IMR-90 (cell line): ENCODE measurements around the gene SSH2. TPM values are rescaled to one million over a fixed set of nuclear protein-coding genes. Genes with fewer than 3 reads are reported as not detected.

Source experiments
- ATAC-seq: fragments of 200-7000 bp; cut with Tn5 transposase; 2 replicates; pipeline ENCODE4 v1.9.1; 2020; ENCODE audit warnings: low read depth, mild to moderate bottlenecking, moderate library complexity
- BruUV-seq: library from RNA; stranded (reverse); fragments of 400-500 nt; replicated peaks from 2 replicates; lab custom pipeline; 2021; lab: Mats Ljungman, UMichigan
- CTCF ChIA-PET: fragments of 300-600 bp; formaldehyde crosslinking; extraction: SDS; loops from one replicate; lab custom pipeline; 2021; ENCODE audit warnings: antibody characterized with exemption; lab: Yijun Ruan, JAX
- POLR2A ChIA-PET: fragments of 300-600 bp; sonication (Branson Sonifier 250); formaldehyde crosslinking; loops from one replicate; lab custom pipeline; 2022; ENCODE audit warnings: antibody characterized with exemption; ENCODE audit not compliant: unreplicated experiment; lab: Charles Lee
- DNase-seq: peaks from one replicate; pipeline ENCODE4 v3.0.0; 2013
- H2AFZ ChIP-seq: replicated peaks from 2 replicates; pipeline ENCODE3; 2013; ENCODE audit warnings: low read length, mild to moderate bottlenecking; ENCODE audit not compliant: poor library complexity
- H2AK5ac ChIP-seq: 2 replicates; pipeline ENCODE4 v1.6.1; 2013; ENCODE audit warnings: low read depth, low read length, inconsistent platforms
- H2AK9ac ChIP-seq: replicated peaks from 2 replicates; pipeline ENCODE3; 2013; ENCODE audit warnings: mild to moderate bottlenecking, low read depth, low read length, moderate library complexity; ENCODE audit not compliant: poor library complexity
- H2BK120ac ChIP-seq: 2 replicates; pipeline ENCODE4 v1.6.1; 2013; ENCODE audit warnings: low read depth, low read length, inconsistent platforms
- H2BK15ac ChIP-seq: 3 replicates; pipeline ENCODE4 v1.6.1; 2013; ENCODE audit warnings: low read depth, low read length, inconsistent platforms
- H2BK20ac ChIP-seq: 2 replicates; pipeline ENCODE4 v1.6.1; 2013; ENCODE audit warnings: low read depth, mild to moderate bottlenecking, inconsistent platforms, low read length, moderate library complexity
- H2BK5ac ChIP-seq: 2 replicates; pipeline ENCODE4 v1.6.1; 2013; ENCODE audit warnings: mild to moderate bottlenecking, low read depth, low read length, inconsistent platforms; ENCODE audit not compliant: poor library complexity, severe bottlenecking
- H3K14ac ChIP-seq: replicated peaks from 2 replicates; pipeline ENCODE4 v1.6.1; 2013; ENCODE audit warnings: low read depth, low read length, inconsistent platforms
- H3K18ac ChIP-seq: 2 replicates; pipeline ENCODE4 v1.6.1; 2013; ENCODE audit warnings: low read depth, low read length, control low read depth
- H3K23ac ChIP-seq: 2 replicates; pipeline ENCODE4 v1.6.1; 2013; ENCODE audit warnings: low read depth, low read length, inconsistent platforms
- H3K27ac ChIP-seq: 2 replicates; pipeline ENCODE4 v1.5.1; 2013; ENCODE audit warnings: mild to moderate bottlenecking, control low read depth, low read length; ENCODE audit not compliant: insufficient read depth
- H3K27me3 ChIP-seq: 2 replicates; pipeline ENCODE4 v1.6.1; 2013; ENCODE audit warnings: low read length; ENCODE audit not compliant: control insufficient read depth, insufficient read depth
- H3K36me3 ChIP-seq: 2 replicates; pipeline ENCODE4 v1.6.1; 2013; ENCODE audit warnings: low read length, mixed read lengths; ENCODE audit not compliant: control insufficient read depth, insufficient read depth
- H3K4ac ChIP-seq: 2 replicates; pipeline ENCODE4 v1.6.1; 2013; ENCODE audit warnings: low read depth, low read length, inconsistent platforms
- H3K4me1 ChIP-seq: 2 replicates; pipeline ENCODE4 v1.6.1; 2013; ENCODE audit warnings: low read length, mixed read lengths; ENCODE audit not compliant: control insufficient read depth, insufficient read depth
- H3K4me2 ChIP-seq: 2 replicates; pipeline ENCODE4 v1.6.1; 2013; ENCODE audit warnings: low read depth, mild to moderate bottlenecking, control low read depth, low read length, moderate library complexity
- H3K4me3 ChIP-seq: 2 replicates; pipeline ENCODE4 v1.5.1; 2013; ENCODE audit warnings: low read depth, mild to moderate bottlenecking, control low read depth, low read length, moderate library complexity; ENCODE audit not compliant: insufficient read depth
- H3K56ac ChIP-seq: 2 replicates; pipeline ENCODE4 v1.6.1; 2013; ENCODE audit warnings: low read length, inconsistent platforms; ENCODE audit not compliant: insufficient read depth; ENCODE audit errors: extremely low read depth
- H3K79me1 ChIP-seq, 2 experiments: 2 replicates each; pipeline ENCODE4 v1.6.1; 2013; ENCODE audit warnings: low read length in 2 of 2, inconsistent platforms in 1 of 2, low read depth in 1 of 2
- H3K9ac ChIP-seq: 2 replicates; pipeline ENCODE4 v1.6.1; 2013; ENCODE audit warnings: low read depth, low read length, control low read depth
- H3K9me1 ChIP-seq: 2 replicates; pipeline ENCODE4 v1.6.1; 2013; ENCODE audit warnings: low read length, inconsistent platforms; ENCODE audit not compliant: insufficient read depth
- H3K9me3 ChIP-seq: 2 replicates; pipeline ENCODE4 v1.6.1; 2013; ENCODE audit warnings: low read length; ENCODE audit not compliant: control insufficient read depth, insufficient read depth
- H4K20me1 ChIP-seq: 2 replicates; pipeline ENCODE4 v1.6.1; 2013; ENCODE audit warnings: low read length, inconsistent platforms; ENCODE audit not compliant: insufficient read depth
- H4K5ac ChIP-seq: 2 replicates; pipeline ENCODE4 v1.6.1; 2013; ENCODE audit warnings: mild to moderate bottlenecking, low read depth, low read length, control low read depth
- H4K8ac ChIP-seq, 2 experiments: 2 replicates each; pipeline ENCODE4 v1.6.1; 2013; ENCODE audit warnings: low read depth in 2 of 2, low read length in 2 of 2, control low read depth in 1 of 2, inconsistent platforms in 1 of 2
- H4K91ac ChIP-seq: 2 replicates; pipeline ENCODE4 v1.6.1; 2013; ENCODE audit warnings: low read depth, low read length, inconsistent platforms; ENCODE audit not compliant: insufficient read depth
- BHLHE40 ChIP-seq: fragments of 150-350 bp; IDR thresholded peaks from 2 replicates; pipeline ENCODE4 v1.6.1; 2016; ENCODE audit warnings: mild to moderate bottlenecking, low read depth, low read length
- CEBPB ChIP-seq: IDR thresholded peaks from 2 replicates; pipeline ENCODE4 v1.6.1; 2012; ENCODE audit warnings: low read depth, low read length, improper control_type of control experiment
- CHD1 ChIP-seq: IDR thresholded peaks from 2 replicates; pipeline ENCODE4 v1.6.1; 2012; ENCODE audit warnings: low read depth, low read length, improper control_type of control experiment
- MAFK ChIP-seq: IDR thresholded peaks from 2 replicates; pipeline ENCODE4 v1.6.1; 2012; ENCODE audit warnings: low read depth, low read length, improper control_type of control experiment
- MAZ ChIP-seq: IDR thresholded peaks from 2 replicates; pipeline ENCODE4 v1.6.1; 2012; ENCODE audit warnings: low read depth, mild to moderate bottlenecking, low read length, improper control_type of control experiment, moderate library complexity, borderline replicate concordance
- MXI1 ChIP-seq: IDR thresholded peaks from 2 replicates; pipeline ENCODE4 v1.6.1; 2012; ENCODE audit warnings: low read depth, mild to moderate bottlenecking, low read length, moderate library complexity, borderline replicate concordance
- NFE2L2 ChIP-seq: fragments of 150-350 bp; IDR thresholded peaks from 2 replicates; pipeline ENCODE4 v1.6.1; 2016; ENCODE audit warnings: low read depth, mild to moderate bottlenecking, low read length
- POLR2A ChIP-seq: IDR thresholded peaks from 2 replicates; pipeline ENCODE4 v1.6.1; 2012; ENCODE audit warnings: mild to moderate bottlenecking, low read depth, low read length
- RCOR1 ChIP-seq: IDR thresholded peaks from 2 replicates; pipeline ENCODE4 v1.6.1; 2012; ENCODE audit warnings: mild to moderate bottlenecking, low read length, improper control_type of control experiment; ENCODE audit not compliant: insufficient replicate concordance
- RFX5 ChIP-seq: IDR thresholded peaks from 2 replicates; pipeline ENCODE4 v1.8.0; 2012; ENCODE audit warnings: low read depth, mild to moderate bottlenecking, low read length, moderate library complexity
- SMC3 ChIP-seq: fragments of 150-350 bp; IDR thresholded peaks from 2 replicates; pipeline ENCODE4 v1.6.1; 2016; ENCODE audit warnings: low read depth, mild to moderate bottlenecking, antibody characterized with exemption, low read length, moderate library complexity
- WGBS, 2 experiments: methylation state at CpG; one replicate each; pipeline versions ENCODE4 v1.1.5 to v1.1.7; 2013; ENCODE audit warnings: missing lambda C conversion rate in 2 of 2; ENCODE audit not compliant: insufficient read length in 1 of 2; ENCODE audit errors: extremely low coverage in 2 of 2; 5-methylcytosine and 5-hydroxymethylcytosine counted together
- dilution Hi-C: fragments of 300-500 bp; cut with HindIII; formaldehyde crosslinking; loops from one replicate; pipeline ENCODE4 v1.14.3; 2018; ENCODE audit warnings: low sequenced_read_pairs; ENCODE audit not compliant: unreplicated experiment
- in situ Hi-C: fragments of 300-500 bp; cut with MboI; formaldehyde crosslinking; loops from 3 replicates; pipeline ENCODE4 v1.14.3; 2019; ENCODE audit warnings: low sequenced_read_pairs, inconsistent platforms, mixed read lengths
- intact Hi-C: fragments of 100-400 bp; cut with micrococcal nuclease; formaldehyde crosslinking; loops from 2 replicates; pipeline ENCODE4 v1.10.0; 2022
- polyA plus RNA-seq, 3 experiments: library from polyadenylated mRNA; depleted of rRNA; stranded (reverse); fragments of >200 nt; gene quantifications; 2 replicates each; pipeline ENCODE4 v1.2.3, GENCODE V29; 2012; ENCODE audit warnings: low replicate concordance in 1 of 3
- total RNA-seq: library from RNA; depleted of rRNA; stranded (reverse); fragments of >200 nt; gene quantifications from 2 replicates; pipeline ENCODE4 v1.2.3, GENCODE V29; 2012
- TF ChIP-seq, protein P1 (sequence below): conservative IDR thresholded peaks from 2 replicates; pipeline ENCODE4 v1.5.1; 2012; ENCODE audit warnings: mild to moderate bottlenecking, low read depth, low read length, improper control_type of control experiment
- TF ChIP-seq, protein P2 (sequence below): fragments of 150-350 bp; IDR thresholded peaks from 2 replicates; pipeline ENCODE4 v1.6.1; 2017; ENCODE audit warnings: mild to moderate bottlenecking, antibody characterized with exemption, low read length, low read depth

Gene SSH2
- total and polyA plus RNA-seq, 2 of the 4 experiments (the other 2 are of a cell fraction) = 9.3 TPM

DNA sequence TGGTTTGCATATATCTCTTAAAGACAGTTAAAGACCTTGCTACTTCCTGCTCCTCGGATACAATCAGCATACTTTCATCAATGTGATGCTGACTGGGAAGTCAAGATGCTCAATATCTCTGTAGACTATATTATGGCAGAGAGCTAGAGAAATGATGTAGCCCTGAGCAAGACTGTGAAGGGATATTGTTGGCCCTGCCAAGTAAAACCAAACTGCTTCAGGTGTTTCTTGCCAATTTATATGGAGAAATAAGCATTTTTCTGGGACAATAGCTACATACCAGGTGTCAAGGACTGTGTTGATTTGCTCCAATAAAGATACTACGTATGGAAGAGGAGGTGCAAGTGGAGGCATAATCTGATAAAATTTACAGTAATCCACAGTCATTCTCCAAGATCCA is 6.7 kb upstream of the SSH2 start:
- H3K9me1 ChIP-seq = no peaks in the 10 kb centered on the region
- H4K20me1 ChIP-seq = no peaks in the 10 kb centered on the region
- no peaks in the 10 kb centered on the region for H3K36me3 ChIP-seq
- no peak overlapping the region for H3K18ac ChIP-seq
- no peak overlapping the region for H4K91ac ChIP-seq
- no peaks in the 10 kb centered on the region for H3K79me1 ChIP-seq
- H2AK9ac ChIP-seq = no peak overlapping the region
- no peak overlapping the region for H3K4ac ChIP-seq
- H2BK5ac ChIP-seq = no peak overlapping the region
- in situ Hi-C loops = loop anchor here (10.0 kb wide), 1 partner anchor 292 kb away; no protein-coding TSS in a partner anchor
- no peak overlapping the region for H4K8ac ChIP-seq
- ATAC-seq = no peak
- dilution Hi-C loops = no loop called here
- intact Hi-C loops = no loop called here
- no peaks in the 10 kb centered on the region; the same call in 1 of the 2 replicates for H3K27me3 ChIP-seq
- no peaks in the 10 kb centered on the region for H3K4me1 ChIP-seq
- H3K9ac ChIP-seq = no peak overlapping the region
- no peak overlapping the region for H2BK15ac ChIP-seq
- H3K23ac ChIP-seq = no peak overlapping the region
- no peak overlapping the region for H3K14ac ChIP-seq
- no peak overlapping the region for H3K4me3 ChIP-seq
- CTCF ChIA-PET = interaction anchor here (0.9 kb wide), 1 partner anchor 85 kb away, joined by 3 read pairs; no protein-coding TSS in a partner anchor
- TF ChIP-seq, protein P1, sequence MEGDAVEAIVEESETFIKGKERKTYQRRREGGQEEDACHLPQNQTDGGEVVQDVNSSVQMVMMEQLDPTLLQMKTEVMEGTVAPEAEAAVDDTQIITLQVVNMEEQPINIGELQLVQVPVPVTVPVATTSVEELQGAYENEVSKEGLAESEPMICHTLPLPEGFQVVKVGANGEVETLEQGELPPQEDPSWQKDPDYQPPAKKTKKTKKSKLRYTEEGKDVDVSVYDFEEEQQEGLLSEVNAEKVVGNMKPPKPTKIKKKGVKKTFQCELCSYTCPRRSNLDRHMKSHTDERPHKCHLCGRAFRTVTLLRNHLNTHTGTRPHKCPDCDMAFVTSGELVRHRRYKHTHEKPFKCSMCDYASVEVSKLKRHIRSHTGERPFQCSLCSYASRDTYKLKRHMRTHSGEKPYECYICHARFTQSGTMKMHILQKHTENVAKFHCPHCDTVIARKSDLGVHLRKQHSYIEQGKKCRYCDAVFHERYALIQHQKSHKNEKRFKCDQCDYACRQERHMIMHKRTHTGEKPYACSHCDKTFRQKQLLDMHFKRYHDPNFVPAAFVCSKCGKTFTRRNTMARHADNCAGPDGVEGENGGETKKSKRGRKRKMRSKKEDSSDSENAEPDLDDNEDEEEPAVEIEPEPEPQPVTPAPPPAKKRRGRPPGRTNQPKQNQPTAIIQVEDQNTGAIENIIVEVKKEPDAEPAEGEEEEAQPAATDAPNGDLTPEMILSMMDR = no peak
- TF ChIP-seq CHD1 = no peak
- no peak for TF ChIP-seq MAZ
- TF ChIP-seq SMC3 = no peak
- no peak for TF ChIP-seq MAFK
- no peak for TF ChIP-seq RFX5
- no peak for TF ChIP-seq POLR2A
- no peak for TF ChIP-seq BHLHE40
- TF ChIP-seq RCOR1 = no peak
- TF ChIP-seq CEBPB = no peak
- TF ChIP-seq NFE2L2 = no peak
- no peak for TF ChIP-seq MXI1
- TF ChIP-seq, protein P2, sequence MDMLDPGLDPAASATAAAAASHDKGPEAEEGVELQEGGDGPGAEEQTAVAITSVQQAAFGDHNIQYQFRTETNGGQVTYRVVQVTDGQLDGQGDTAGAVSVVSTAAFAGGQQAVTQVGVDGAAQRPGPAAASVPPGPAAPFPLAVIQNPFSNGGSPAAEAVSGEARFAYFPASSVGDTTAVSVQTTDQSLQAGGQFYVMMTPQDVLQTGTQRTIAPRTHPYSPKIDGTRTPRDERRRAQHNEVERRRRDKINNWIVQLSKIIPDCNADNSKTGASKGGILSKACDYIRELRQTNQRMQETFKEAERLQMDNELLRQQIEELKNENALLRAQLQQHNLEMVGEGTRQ = no peak
- no CpG with 5 or more reads among the region's 2 CpGs for WGBS, 2 experiments
- no peaks in the 10 kb centered on the region for H3K9me3 ChIP-seq
- no peak for DNase-seq
- no peak overlapping the region for H3K4me2 ChIP-seq
- H4K5ac ChIP-seq = no peak overlapping the region
- BruUV-seq = no TSS peak
- H2AFZ ChIP-seq = no peak overlapping the region
- no peak overlapping the region for H2BK120ac ChIP-seq
- H3K56ac ChIP-seq = no peak overlapping the region
- H3K27ac ChIP-seq = no peak overlapping the region
- POLR2A ChIA-PET = no interaction called here
- no peak overlapping the region for H2BK20ac ChIP-seq
- no peak overlapping the region for H2AK5ac ChIP-seq
